Subcutaneous adipose tissue (tissue), 4 donors: Measurements from ENCODE around the gene MCHR1. TPM values are rescaled to one million over a fixed set of nuclear protein-coding genes. Genes with fewer than 3 reads are reported as not detected.

Experiments used
- total RNA-seq, 4 donors: library from RNA; depleted of rRNA; stranded (reverse); fragments of >200 nt; gene quantifications; one replicate each; pipeline ENCODE4 v1.1.0, GENCODE V29; 2016
- TF ChIP-seq, protein P1 (sequence below): fragments of 450-650 bp; IDR thresholded peaks from one replicate; pipeline ENCODE4 v1.5.1; 2016; ENCODE audit warnings: low read depth, mild to moderate bottlenecking, control low read depth, antibody characterized with exemption, moderate library complexity

MCHR1 gene
- total RNA-seq, 4 donors from 2014 or later: 0.17 to 0.22 TPM; not detected in 2

DNA sequence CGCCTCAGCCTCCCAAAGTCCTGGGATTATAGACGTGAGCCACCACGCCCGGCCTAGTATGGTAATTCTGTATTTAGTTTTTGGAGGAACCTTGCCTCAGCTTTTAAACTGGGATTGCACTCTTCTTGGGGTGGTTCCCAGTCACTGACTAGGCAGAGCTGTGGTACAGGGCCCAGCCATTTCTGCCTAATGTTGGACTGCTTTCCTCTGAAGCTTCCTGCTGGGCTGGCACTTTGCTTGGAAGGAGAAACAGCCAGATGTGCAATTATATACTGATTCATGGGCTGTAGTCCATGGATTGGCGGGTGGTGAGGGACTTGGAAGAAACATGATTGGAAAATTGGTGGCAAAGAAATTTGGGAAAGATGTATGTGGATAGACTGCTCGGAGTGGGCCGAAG is 17.6 kb upstream of the MCHR1 start:
- TF ChIP-seq, protein P1, sequence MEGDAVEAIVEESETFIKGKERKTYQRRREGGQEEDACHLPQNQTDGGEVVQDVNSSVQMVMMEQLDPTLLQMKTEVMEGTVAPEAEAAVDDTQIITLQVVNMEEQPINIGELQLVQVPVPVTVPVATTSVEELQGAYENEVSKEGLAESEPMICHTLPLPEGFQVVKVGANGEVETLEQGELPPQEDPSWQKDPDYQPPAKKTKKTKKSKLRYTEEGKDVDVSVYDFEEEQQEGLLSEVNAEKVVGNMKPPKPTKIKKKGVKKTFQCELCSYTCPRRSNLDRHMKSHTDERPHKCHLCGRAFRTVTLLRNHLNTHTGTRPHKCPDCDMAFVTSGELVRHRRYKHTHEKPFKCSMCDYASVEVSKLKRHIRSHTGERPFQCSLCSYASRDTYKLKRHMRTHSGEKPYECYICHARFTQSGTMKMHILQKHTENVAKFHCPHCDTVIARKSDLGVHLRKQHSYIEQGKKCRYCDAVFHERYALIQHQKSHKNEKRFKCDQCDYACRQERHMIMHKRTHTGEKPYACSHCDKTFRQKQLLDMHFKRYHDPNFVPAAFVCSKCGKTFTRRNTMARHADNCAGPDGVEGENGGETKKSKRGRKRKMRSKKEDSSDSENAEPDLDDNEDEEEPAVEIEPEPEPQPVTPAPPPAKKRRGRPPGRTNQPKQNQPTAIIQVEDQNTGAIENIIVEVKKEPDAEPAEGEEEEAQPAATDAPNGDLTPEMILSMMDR: no peak

GRCh38 chr22:40665312-40665711 is 14.0 kb upstream of the MCHR1 start:
- TF ChIP-seq, protein P1: no peak

DNA sequence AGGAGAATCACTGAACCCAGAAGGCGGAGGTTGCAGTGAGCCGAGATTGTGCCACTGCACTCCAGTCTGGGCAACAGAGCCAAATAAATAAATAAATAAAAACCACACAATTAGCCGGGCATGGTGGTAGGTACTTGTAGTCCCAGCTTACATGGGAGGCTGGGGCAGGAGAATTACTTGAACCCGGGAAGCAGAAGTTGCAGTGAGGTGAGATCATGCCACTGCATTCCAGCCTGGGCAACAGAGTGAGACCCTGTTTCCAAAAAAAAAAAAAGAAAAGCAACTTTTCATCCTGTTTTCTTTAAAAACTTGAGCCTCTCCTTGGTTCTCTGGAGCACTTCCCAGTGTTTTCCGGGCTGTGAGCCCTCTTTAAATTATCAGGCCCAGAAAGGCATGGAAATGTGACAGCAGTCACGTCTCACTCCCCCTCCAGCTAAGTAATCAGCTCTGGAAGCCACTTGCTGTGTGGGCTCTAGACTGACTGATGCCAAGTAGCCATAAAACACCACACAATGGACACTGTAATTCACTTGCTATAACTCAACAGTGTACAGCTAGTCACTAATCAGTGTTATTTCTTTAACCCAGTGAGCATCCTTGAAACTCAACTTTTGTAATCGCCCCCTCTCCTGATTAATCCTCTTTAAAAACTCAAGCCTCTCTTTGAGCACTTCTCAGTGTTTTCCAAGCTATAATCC is 13.0 kb upstream of the MCHR1 start:
- TF ChIP-seq, protein P1: no peak

GRCh38 chr22:40668611-40669411 is 10.5 kb upstream of the MCHR1 start:
- TF ChIP-seq, protein P1: no peak

- TF ChIP-seq, protein P1: no peak
Measured at GRCh38 chr22:40670058-40670457, 9.2 kb upstream of the MCHR1 start.

DNA sequence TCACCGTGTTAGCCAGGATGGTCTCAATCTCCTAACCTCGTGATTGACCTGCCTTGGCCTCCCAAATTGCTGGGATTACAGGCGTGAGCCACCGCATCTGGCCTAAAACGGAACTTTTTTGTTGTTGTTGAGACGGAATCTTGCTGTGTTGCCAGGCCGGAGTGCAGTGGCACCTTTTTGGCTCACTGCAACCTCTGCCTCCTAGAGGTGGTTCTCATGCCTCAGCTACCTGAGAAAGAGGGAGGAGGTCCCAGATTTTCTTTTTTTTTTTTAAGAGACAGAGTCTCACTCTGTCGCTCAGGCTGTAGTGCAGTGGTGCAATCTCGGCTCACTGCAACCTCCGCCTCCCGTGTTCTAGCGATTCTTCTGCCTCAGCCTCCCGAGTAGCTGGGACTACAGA is 7.9 kb upstream of the MCHR1 start:
- TF ChIP-seq, protein P1: no peak

GRCh38 chr22:40671796-40672360 is 7.4 kb upstream of the MCHR1 start:
- TF ChIP-seq, protein P1: no peak
